HFFc6 (cell line): ENCODE results near the gene DLX3. TPM values are rescaled to one million over a fixed set of nuclear protein-coding genes. Genes with fewer than 3 reads are reported as not detected.

Experiments
- DNase-seq: peaks from one replicate; pipeline ENCODE4 v3.0.0-alpha.2; 2018
- H3K27ac Mint-ChIP-seq: 2 replicates; pipeline ENCODE4 v1.8.0; 2020; ENCODE audit warnings: mild to moderate bottlenecking, mixed read lengths
- H3K27me3 Mint-ChIP-seq: 2 replicates; pipeline ENCODE4 v1.8.0; 2021; ENCODE audit warnings: mild to moderate bottlenecking, moderate library complexity, mixed read lengths; ENCODE audit not compliant: insufficient read depth
- H3K36me3 Mint-ChIP-seq: 2 replicates; pipeline ENCODE4 v1.8.0; 2021; ENCODE audit warnings: low read depth, mixed read lengths
- H3K4me1 Mint-ChIP-seq: 2 replicates; pipeline ENCODE4 v1.8.0; 2020; ENCODE audit warnings: low read depth, mixed read lengths
- H3K4me3 Mint-ChIP-seq: 2 replicates; pipeline ENCODE4 v1.8.0; 2020; ENCODE audit warnings: mild to moderate bottlenecking, moderate library complexity, mixed read lengths
- H3K9me3 Mint-ChIP-seq: 2 replicates; pipeline ENCODE4 v1.8.0; 2020; ENCODE audit warnings: mild to moderate bottlenecking, mixed read lengths
- total RNA-seq, 6 experiments: library from RNA; stranded (reverse); fragmentation: NEBNext Ultra II Directional; extraction: Animal tissue kit (Norgen Biotek cat#: 25700); gene quantifications; 2 replicates in 1 of 6; 3 replicates in 5 of 6; pipeline ENCODE4 v1.2.3, GENCODE V29; 2021
- TF ChIP-seq, protein P1 (sequence below): fragments of 200-600 bp; sonication (generic); IDR thresholded peaks from 2 replicates; pipeline ENCODE4 v1.5.0; 2021; ENCODE audit warnings: antibody characterized with exemption, mild to moderate bottlenecking

The DLX3 gene
- total RNA-seq, 6 experiments from 2014 or later, result not detected

DNA sequence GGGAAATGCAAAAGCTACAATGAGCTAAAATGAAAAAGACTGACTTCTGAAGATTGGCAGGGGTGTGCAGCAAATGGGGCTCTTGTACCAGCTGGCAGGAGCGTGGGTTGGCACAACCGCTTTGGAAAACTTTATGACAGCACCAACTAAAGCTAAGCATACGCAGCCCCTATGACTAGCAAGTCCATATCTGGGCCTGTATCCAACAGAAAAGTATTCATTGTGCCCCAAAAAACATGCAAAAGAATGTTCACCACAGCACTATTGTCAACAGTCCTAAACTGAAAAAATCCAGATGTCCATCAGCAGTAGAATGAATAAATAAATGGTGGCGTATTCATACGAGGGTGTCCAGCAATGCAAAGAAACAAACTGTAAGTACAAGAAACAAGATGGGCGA is 38.3 kb upstream of the DLX3 start:
- no peak overlapping the region for H3K4me3 Mint-ChIP-seq
- H3K9me3 Mint-ChIP-seq, result no peaks in the 10 kb centered on the region
- no peak overlapping the region for H3K27ac Mint-ChIP-seq
- H3K4me1 Mint-ChIP-seq, result peaks cover 58% of the 10 kb centered on the region
- H3K36me3 Mint-ChIP-seq, result no peaks in the 10 kb centered on the region
- DNase-seq, result no peak
- no peaks in the 10 kb centered on the region; the same call in 1 of the 2 replicates for H3K27me3 Mint-ChIP-seq
- TF ChIP-seq, protein P1, sequence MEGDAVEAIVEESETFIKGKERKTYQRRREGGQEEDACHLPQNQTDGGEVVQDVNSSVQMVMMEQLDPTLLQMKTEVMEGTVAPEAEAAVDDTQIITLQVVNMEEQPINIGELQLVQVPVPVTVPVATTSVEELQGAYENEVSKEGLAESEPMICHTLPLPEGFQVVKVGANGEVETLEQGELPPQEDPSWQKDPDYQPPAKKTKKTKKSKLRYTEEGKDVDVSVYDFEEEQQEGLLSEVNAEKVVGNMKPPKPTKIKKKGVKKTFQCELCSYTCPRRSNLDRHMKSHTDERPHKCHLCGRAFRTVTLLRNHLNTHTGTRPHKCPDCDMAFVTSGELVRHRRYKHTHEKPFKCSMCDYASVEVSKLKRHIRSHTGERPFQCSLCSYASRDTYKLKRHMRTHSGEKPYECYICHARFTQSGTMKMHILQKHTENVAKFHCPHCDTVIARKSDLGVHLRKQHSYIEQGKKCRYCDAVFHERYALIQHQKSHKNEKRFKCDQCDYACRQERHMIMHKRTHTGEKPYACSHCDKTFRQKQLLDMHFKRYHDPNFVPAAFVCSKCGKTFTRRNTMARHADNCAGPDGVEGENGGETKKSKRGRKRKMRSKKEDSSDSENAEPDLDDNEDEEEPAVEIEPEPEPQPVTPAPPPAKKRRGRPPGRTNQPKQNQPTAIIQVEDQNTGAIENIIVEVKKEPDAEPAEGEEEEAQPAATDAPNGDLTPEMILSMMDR, result no peak

DNA sequence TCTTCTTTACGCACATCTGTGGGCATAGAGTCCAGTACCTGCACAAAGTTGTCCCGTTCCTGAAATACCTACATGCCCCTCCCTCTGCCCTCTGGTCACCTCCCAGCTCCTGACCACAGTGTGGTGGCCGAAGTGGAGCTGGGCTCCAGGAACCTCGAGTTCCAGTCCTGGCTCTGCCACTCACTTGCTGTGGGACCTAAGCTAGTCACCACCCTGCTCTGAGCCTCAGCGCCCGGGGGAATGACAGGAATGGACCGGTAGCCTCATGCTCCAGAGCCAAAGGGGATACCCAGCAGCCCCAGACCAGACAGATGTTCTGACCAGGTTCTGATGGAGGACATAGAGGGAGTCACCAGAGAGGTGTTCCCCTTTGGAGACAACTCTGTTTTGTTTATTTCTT is 34.2 kb upstream of the DLX3 start:
- Mint-ChIP-seq H3K27ac (peak overlapping the region; percentile 97), H3K4me1 (peaks cover 45% of the 10 kb centered on the region), H3K9me3 (no peaks in the 10 kb centered on the region), H3K27me3 (no peaks in the 10 kb centered on the region; the same call in 1 of the 2 replicates), H3K36me3 (no peaks in the 10 kb centered on the region), H3K4me3 (no peak overlapping the region)
- TF ChIP-seq, protein P1, result no peak
- no peak for DNase-seq

DNA sequence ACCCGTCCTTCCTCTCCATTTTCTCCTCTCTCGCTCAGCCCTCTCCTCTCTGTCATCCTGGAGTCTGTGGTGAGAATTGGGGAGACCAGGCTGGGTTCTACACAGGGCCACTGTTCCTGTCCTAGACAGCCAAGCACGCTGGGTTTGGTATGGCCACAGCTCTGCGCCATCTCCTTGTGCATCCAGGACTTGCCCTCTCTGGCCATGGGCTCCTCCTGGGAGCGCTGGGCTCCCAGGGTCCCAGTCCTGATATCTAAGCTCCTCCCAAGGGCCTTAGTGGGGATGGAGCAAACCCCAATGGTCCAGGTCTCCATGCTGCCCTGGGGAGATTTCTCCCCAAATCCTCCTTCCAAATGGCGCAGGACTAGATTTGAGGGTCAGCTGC is 33.7 kb upstream of the DLX3 start:
- H3K4me1 Mint-ChIP-seq, result peaks cover 41% of the 10 kb centered on the region
- TF ChIP-seq, protein P1, result no peak
- no peaks in the 10 kb centered on the region for H3K9me3 Mint-ChIP-seq
- H3K36me3 Mint-ChIP-seq, result no peaks in the 10 kb centered on the region
- no peaks in the 10 kb centered on the region; the same call in 1 of the 2 replicates for H3K27me3 Mint-ChIP-seq
- H3K27ac Mint-ChIP-seq, result peak overlapping the region; percentile 97
- DNase-seq, result no peak
- H3K4me3 Mint-ChIP-seq, result peak overlapping the region; percentile 88

DNA sequence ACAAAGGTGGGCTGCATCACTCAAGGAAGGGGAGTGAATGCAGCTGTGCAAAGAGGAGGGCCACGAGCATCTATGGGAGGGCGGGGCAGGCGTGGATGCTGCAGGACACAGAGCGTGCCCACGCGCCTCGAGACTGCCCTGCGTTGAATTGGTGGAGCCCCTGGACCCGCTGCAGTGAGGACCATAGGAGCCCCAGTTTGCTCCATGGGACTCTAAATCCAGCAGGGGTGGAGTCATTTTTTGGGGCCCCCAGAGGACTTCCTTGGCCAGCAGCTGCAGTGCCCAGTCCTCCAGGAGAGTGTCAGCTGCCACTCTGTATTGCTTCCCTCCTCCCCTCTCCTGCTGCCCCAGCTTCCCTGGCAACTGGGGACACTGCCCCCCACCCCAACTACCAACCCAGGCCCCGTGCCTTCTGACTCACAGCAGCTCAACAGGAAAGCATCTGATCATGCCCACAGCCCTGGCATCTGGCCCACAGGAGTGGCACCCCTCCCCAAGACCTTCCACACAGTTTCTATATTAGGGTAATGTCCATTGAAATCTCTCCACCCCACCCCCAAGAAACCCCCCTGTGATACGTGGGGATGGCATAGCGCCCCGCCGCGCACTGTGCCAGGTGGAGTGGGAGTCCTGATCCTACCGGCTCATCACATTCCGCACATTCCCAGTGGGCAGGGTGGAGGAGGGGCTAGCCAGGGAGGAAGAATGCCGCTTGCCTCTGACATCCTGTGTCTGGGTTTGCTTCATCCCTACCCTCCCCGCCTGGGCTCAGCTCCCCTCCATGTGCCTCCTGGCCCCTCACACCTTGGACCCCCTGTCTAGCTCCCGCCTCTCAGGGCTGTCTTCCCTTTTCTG is 33.1 kb upstream of the DLX3 start:
- Mint-ChIP-seq H3K9me3 (no peaks in the 10 kb centered on the region), H3K4me1 (peaks cover 35% of the 10 kb centered on the region), H3K27ac (peak overlapping the region; percentile 97), H3K27me3 (no peaks in the 10 kb centered on the region; the same call in 1 of the 2 replicates), H3K4me3 (peak overlapping the region; percentile 88), H3K36me3 (no peaks in the 10 kb centered on the region)
- peak; percentile 52 for DNase-seq
- TF ChIP-seq, protein P1, result no peak

DNA sequence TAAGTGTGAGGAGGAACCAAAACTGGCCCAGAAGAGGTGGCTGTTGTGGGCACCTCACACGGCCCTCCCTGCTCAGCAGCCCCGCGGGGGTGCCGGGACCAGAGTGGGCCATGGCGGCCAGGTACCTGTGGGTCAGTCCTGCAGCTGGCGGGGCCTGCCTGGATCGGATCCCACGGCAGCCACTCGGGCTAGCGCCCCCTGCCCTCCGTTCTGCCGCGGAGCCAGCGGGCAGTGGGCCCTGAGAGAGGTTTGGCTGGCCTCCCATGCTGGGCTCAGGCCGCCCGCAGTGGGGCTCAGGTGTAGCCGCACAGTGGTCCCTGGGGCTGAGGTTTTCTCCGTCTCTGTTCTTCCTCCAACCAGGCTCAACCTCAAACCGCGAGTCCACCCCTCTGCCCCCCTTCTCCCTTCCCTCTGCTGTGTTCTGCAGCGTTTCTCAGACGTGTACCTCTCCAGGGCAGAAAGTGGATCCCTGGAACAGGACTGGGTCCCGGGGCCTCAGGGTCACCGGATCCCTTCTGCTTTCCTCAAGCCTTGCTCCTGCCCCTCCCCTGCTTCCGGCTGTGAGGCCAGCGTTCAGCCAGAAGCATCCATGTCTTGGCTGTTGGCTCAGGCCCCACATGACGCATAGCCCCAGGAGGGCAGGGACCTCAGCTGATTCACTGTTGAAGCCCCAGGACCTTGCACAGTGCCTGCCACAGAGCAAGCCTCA is 32.3 kb upstream of the DLX3 start:
- peaks cover 39% of the 10 kb centered on the region for H3K4me1 Mint-ChIP-seq
- peak overlapping the region; percentile 97 for H3K27ac Mint-ChIP-seq
- no peaks in the 10 kb centered on the region for H3K36me3 Mint-ChIP-seq
- TF ChIP-seq, protein P1, result peak; percentile 77
- DNase-seq, result peak; percentile 95
- peak overlapping the region; percentile 88 for H3K4me3 Mint-ChIP-seq
- no peaks in the 10 kb centered on the region; the same call in 1 of the 2 replicates for H3K27me3 Mint-ChIP-seq
- no peaks in the 10 kb centered on the region for H3K9me3 Mint-ChIP-seq
